ENCODE measurements around the gene KIAA1958.
"Not testable (repeated sequence)": the region's sequence is repeated elsewhere in the genome, so short reads cannot be mapped to it uniquely, and the experiment has no call there.

KIAA1958 gene

GRCh38 chr9:112556497-112557442 lies 70.1 kb downstream of the KIAA1958 start:
- DNase-seq, result no peak

DNA sequence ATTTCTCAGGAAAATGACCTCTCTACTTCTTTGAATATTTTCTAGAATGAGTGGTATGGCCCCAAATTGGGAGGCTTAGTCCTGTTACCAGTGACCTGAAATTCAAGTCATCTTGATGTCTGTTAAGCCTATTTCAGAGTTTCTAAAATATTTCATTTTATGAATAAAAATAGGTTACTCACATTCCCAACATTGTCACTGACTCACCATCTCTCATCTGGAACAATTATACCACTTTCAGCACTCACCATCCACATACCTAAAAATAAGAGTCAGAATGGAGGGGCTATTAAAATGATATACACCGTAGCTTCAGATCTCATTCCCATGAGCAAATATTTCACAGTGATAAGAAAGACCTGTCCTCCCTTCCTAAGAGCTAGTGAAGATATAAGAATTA lies 71.8 kb downstream of the KIAA1958 start:
- DNase-seq, result no peak

GRCh38 chr9:112558978-112559377 lies 72.4 kb downstream of the KIAA1958 start:
- DNase-seq, result no peak

DNA sequence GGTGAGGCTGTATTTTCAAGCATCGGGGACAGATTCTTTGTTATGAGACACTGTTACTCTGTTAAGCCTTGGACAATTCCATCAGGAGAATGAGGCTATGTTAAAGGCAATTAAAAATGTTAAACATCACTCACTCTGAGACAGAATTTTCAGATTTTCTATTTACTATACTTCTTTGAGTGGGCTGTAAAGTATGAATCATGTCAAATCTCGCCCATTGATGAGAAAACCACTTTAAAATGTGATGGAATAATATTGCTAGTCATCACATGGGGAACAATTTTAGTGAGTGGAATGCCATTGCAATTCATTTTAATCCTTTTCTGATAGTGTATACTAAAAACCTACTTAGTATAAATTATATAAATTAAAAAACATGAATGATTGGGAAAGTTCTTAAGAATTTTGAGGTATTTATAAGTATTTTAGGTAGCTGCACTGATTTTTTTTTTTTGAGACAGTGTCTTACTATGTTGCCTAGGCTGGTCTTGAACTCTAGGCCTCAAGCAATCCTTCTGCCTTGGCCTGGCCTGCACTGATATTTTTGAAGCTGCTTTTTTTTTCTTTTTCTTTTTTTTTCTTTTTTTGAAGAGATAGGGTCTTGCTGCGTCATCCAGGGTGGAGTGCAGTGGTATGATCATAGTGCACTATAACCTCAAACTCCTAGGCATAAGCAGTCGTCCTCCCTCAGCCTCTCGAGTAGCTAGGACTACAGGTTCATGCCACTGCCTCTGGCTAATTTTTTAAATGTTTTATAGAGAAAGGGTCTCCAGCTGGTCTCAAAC lies 73.2 kb downstream of the KIAA1958 start:
- DNase-seq, result no peak

GRCh38 chr9:112562235-112562958 lies 75.8 kb downstream of the KIAA1958 start:
- no peak for DNase-seq

DNA sequence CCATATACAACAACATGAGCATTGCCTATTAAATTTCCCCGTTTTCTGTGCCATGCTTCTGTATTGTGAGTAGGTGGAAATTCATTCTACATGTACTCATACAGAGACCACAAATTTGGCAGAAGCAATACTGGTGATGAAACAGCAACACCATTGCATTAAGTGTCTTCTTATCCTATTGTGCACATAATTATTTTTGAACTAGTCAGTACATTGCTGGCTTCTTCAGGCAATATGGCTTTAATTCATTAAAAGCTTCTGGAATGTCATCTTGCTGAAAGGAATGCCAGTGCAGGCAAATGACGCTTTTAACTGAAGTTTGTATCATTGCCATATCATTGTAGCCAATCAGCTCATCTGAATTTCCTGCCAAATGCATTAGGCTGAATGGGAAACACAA lies 82.6 kb downstream of the KIAA1958 start:
- no peak for DNase-seq

DNA sequence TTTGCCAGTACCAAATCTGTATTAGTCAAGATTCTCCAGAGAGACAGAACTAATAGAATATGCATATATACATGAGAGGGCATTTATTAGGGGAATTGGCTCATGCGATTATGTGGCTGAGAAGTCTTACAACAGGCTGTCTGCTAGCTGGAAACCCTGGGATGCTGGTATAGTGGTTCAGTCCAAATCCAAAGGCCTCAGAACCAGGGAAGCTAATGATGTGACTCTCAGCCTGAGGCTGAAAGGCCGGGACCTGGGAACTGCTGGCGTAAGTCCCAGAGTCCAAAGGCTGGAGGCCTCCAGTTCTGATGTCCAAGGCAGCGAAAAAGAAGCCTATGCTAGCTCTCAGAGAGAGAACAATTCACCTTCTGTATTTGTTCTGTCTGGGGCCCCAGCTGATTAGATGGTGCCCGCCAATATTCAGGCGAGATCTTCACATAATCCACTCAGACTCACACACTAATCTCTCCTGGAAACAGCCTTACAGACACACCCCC lies 84.1 kb downstream of the KIAA1958 start:
- no peak for DNase-seq

- DNase-seq, result no peak
Observed at GRCh38 chr9:112571624-112572355, 85.2 kb downstream of the KIAA1958 start.

- DNase-seq, result no peak
Observed at GRCh38 chr9:112572416-112572815, 85.8 kb downstream of the KIAA1958 start.

DNA sequence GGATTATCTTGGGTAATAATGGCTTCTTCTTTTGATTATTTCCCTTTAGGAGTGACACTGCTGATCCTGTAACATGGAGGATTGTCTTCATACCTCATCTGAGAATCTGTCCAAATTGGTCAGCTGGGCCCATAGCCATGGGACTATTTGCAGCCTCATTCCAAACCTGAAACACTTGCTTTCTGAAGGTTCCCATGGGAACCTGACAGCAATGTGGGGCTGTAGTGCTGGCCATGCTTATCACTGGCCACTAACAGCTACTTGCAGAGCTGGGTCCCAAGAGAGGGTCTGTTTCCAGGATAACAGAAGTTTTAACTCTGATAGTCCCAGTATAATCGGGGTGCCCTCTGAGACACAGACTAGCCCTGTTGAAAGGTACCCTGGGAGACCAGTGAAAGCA lies 87.4 kb downstream of the KIAA1958 start:
- DNase-seq, result no peak

GRCh38 chr9:112575107-112575506 lies 88.5 kb downstream of the KIAA1958 start:
- DNase-seq, result no peak

- no peak for DNase-seq
Observed at GRCh38 chr9:112581469-112582176, 95.0 kb downstream of the KIAA1958 start.

- no peak for DNase-seq
Observed at GRCh38 chr9:112582371-112583262, 96.0 kb downstream of the KIAA1958 start.

GRCh38 chr9:112586599-112587155 lies 100.0 kb downstream of the KIAA1958 start:
- DNase-seq, result no peak

DNA sequence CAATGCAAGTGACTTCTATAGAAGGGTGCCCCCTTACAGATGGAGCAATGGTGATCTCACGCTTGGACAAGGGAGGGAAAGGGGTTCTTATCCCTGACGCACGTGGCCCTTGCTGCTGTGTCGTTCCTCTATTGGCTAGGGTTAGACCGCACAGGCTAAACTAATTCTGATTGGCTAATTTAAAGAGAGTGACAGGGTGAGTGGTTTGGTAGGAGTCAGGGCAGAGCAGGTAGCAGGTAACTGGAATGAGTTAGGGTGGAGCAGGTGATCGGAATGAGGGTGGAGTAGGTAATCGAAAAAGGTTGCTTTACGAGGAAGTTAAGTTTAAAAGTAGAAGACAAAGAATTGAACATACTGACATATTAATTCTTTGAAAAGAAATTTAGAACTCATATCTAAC lies 105.2 kb downstream of the KIAA1958 start:
- DNase-seq, result not testable (repeated sequence)

DNA sequence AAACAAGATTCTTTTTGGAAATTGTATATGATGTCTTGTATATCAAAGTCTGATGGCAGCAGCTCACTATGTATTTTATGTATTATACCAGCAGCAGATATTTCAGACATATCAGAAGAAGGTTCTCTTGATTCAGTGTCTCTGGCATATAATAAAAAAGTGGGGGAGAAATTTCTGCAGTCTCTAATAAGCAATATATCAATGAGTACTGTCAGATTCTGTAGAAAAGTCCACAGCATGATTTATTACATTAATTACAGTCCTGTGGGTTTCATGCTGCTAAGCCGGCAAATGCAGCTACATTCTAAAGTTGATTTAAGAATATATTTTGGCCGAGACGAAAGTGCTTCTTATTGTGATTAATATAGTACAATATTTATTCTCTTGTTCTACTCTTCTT lies 113.1 kb downstream of the KIAA1958 start:
- no peak for DNase-seq

- DNase-seq, result no peak
Observed at GRCh38 chr9:112601636-112602035, 115.0 kb downstream of the KIAA1958 start.

GRCh38 chr9:112604790-112605189 lies 118.2 kb downstream of the KIAA1958 start:
- no peak for DNase-seq

- no peak for DNase-seq
Observed at GRCh38 chr9:112605518-112605917, 118.9 kb downstream of the KIAA1958 start.

Data from activated CD4-positive, CD25-positive, alpha-beta regulatory T cell (primary cell).